IMR-90 (cell line): ENCODE data around the gene CDHR2.

Experiments used
- CEBPB ChIP-seq: IDR thresholded peaks from 2 replicates; pipeline ENCODE4 v1.6.1; 2012; ENCODE audit warnings: low read depth, low read length, improper control_type of control experiment
- CTCF ChIP-seq: conservative IDR thresholded peaks from 2 replicates; pipeline ENCODE4 v1.5.1; 2012; ENCODE audit warnings: mild to moderate bottlenecking, low read depth, low read length, improper control_type of control experiment
- POLR2A ChIP-seq: IDR thresholded peaks from 2 replicates; pipeline ENCODE4 v1.6.1; 2012; ENCODE audit warnings: mild to moderate bottlenecking, low read depth, low read length
- RFX5 ChIP-seq: IDR thresholded peaks from 2 replicates; pipeline ENCODE4 v1.8.0; 2012; ENCODE audit warnings: low read depth, mild to moderate bottlenecking, low read length, moderate library complexity

- TF ChIP-seq CEBPB = no peak
- no peak for TF ChIP-seq RFX5
- TF ChIP-seq POLR2A = no peak
- no peak for TF ChIP-seq CTCF
Observed at GRCh38 chr5:176608142-176608705, 59.1 kb downstream of the CDHR2 start.
